ENCODE data around the gene RPL39L. TPM values are rescaled to one million over a fixed set of nuclear protein-coding genes. Genes with fewer than 3 reads are reported as not detected.
A peak's percentile ranks its signal among the peaks of the same experiment; 100 is the strongest.
"Not testable (repeated sequence)": the region's sequence is repeated elsewhere in the genome, so short reads cannot be mapped to it uniquely, and the experiment has no call there.

The RPL39L gene
- total RNA-seq, 1 experiment from 2014 or later = not detected

DNA sequence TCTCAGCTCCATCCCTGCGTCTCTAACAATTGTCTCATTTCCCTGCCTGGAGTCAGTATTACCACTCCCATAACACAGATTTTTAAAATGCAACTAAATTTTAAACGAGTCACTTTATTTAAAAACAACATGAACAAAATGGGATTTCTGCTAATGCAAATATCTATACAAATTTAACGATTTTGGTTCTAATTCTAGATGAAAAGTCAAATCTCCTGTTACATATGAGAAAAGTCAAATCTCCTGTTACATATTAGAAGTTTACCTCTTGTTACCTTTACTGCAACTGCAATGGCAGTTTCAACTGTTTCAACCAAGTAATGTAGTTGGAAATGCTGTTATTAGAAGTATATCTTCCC lies 578 bp upstream of the RPL39L start:
- DNase-seq (ENCODE audit: low spot score) = no peak

DNA sequence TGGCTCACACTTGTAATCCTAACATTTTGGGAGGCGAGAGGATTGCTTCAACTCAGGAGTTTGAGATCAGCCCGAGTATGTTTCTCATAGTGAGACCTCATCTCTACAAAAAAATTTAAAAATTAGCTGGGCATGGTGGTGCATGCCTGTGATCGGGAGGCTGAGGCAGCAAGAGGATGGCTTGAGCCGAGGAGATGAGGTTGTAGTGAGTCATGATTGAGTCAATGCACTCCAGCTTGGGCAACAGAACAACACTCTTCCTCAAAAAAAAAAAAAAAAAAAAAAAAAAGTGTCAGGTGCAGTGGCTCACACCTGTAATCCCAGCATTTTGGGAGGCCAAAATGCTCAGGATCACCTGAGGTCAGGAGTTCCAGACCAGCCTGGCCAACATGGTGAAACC lies 2.4 kb downstream of the RPL39L start:
- DNase-seq (ENCODE audit: low spot score) = no peak

DNA sequence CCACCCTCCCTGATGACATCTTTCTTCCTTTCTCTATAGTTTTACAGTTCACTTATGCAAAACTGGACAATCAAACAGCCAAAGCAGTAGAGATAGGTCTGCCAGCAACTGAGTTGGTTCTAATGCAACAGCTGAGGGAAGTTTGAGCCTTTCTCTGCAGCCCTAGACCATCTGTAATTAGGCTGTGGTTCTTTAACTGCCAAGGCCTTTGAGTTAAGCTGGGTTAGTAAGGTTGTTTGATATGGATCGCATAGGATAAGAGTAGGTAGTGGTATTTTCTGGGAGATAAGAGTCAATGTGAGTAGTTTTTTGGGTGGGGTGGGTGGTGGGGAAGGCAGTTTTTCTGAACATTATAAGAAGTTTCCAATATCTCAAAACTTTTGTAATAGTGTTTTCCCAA lies 3.0 kb downstream of the RPL39L start:
- DNase-seq (ENCODE audit: low spot score) = no peak

DNA sequence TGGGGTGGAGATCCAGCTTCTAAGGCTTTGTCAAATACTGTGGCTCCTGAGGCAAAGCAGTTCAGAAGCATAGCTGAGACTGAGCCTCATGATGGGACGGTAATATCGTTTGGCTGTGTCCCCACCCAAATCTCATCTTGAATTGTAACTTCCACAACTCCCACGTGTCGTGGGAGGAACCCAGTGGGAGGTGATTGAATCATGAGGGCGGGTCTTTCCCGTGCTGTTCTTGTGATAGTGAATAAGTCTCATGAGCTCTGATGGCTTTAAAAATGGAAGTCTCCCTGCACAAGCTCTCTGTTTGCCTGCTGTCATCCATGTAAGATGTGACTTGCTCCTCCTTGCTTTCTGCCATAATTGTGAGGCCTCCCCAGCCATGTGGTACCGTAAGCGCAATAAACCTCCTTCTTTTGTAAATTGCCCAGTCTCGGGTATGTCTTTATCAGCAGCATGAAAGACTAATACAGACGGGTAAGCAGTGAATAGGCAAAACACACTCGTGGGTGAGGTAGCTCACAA lies 4.1 kb downstream of the RPL39L start:
- DNase-seq (ENCODE audit: low spot score) = not testable (repeated sequence)

DNA sequence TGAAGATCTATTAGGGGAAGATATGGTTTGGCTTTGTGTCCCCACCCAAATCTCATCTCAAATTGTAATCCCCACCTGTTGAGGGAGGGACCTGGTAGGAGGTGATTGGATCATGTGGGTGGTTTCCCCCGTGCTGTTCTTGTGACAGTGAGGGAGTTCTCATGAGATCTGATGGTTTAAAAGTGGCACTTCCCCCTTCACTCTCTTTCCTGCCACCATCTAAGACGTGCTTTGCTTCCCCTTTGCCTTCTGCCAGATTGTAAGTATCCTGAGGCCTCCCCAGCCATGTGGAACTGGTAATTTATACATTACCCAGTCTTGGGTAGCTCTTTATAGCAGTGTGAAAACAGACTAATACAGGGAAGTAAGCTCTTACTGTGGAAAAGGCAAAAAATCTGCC lies 6.1 kb downstream of the RPL39L start:
- DNase-seq (ENCODE audit: low spot score) = not testable (repeated sequence)

DNA sequence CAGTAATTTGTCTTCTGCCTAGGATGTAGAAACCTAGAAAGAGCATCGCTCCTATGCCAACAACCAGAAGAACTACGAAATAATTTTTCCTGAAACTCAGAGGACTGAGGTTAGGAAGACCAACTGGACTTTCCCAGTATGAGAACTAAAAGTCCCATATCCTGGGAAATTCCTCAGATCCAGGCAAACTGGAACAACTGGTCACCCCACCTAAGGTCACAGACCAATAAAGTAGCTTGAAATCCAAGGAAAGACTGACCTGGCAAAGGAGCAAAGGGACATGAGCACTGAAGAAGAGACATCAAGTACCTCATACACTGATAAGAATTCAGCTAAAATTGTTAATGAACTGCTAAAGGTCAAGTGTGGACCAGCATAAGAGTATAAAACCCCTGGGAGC lies 6.6 kb downstream of the RPL39L start:
- no peak for DNase-seq (ENCODE audit: low spot score)

DNA sequence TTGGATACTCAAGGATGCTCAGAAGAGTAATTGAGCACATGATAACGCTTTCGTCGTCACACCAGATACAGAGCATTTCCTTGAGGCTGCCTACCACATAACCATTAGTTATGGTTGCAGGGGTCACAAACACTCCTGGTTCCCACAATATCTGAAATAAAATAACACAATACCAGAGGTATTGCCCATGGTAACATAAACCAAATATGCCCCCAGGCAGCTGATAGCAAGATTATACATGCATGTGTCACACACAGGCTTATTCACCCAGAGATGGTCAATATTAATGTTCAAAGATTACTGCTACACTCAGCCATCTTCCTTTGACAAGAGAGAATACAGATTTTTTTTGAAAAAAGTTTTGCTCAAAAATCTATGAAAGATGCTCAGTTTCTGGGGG lies 7.3 kb downstream of the RPL39L start:
- no peak for DNase-seq (ENCODE audit: low spot score)

DNA sequence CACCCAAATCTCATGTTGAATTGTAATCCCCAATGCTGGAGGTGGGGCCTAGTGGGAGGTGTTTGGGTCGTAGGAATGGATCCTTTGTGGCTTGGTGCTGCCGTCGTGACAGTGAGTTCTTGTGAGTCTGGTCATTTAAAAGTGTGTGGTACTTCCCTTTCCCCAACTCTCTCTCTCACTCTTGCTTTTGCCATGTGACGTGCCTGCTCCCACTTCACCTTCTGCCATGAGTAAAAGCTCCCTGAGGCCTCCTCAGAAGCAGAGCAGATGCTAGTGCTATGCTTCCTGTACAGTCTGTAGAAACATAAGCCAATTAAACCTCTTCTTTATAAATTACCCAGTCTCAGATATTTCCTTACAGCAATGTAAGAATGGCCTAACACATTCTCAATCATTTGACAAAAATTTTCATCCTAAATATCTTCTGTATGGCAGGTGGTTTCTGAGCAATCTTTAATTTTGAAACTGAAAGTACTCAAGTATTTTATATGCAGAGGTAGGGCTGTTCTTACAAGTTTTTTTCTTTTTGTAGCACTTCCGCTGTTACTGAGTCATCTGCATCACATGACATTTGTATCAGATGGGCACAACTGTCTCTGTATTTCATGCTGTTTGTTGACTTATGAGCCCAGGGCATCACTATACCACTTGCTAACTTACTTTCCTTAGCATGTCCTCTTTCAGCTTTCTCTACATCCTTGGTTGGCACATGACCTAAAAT lies 8.8 kb downstream of the RPL39L start:
- DNase-seq (ENCODE audit: low spot score) = no peak

DNA sequence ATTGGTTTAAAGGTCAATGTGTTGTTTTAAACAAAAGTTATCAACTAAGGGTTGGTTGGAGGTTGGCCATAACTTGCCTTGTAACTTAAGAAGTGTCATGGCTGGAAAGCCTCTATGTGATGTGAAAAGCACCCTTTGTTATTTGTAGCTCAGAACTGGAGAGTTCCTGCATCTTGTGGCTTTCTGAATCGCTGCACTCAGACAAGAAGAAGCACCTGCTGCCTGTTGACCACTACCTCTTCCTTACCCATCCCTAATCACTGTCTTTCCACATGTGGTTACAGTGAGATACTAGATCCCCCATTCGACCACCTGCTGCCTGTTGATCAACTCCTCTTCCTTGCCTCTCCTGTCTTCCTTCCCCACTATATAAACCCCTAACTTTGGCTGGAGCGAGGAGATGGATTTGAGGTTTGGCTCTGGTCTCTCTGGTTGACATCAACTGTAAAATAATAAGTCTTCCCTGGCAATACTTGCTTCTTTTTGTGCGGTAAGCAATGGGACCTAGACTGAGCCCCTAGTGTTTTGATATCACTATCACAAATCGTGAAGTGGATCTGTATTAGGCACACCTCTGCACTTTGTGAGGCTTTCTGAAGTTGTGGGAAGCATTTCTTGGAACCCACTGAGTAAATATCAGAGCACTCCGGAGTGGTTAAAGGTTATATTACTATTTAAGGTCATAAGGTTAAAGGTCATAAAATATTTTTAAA lies 13.8 kb downstream of the RPL39L start:
- DNase-seq (ENCODE audit: low spot score) = no peak

DNA sequence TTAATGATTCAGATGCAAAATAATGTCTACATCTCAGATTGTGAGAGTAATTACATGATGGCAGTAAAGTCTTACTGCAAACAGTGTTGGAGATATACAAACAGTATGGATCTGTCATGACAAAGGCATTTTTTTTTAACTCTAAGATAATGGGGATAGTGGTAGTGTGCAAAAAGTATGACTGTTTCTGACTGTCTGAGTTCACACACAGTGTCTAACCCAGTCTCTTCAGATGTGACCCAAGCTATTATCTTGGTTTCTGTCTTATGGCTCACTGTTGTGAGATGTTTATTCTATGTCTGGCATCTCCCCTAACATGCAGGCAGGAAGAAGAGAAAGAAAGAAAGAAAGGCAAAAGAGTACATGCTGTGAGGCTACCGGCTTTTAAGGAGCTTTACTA lies 17.0 kb downstream of the RPL39L start:
- DNase-seq (ENCODE audit: low spot score) = no peak

DNA sequence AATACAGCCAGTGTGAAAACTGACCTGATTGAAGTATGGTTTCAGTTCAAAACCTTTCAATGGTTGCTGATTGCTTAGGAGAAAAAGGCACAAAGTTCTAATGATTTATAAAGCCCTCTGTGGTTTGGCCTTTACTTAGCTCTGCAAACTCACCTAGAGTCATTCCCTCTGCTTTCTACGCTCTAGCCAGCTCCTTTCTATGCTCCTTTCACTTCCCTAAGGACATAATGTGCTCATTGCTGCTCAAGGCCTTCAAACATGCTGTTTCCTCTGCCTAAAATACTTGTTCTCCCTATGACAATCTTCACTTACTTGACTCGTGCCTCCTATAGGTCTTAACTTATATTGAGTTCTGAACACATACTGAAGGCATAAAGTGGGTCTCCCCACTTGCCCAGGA lies 19.0 kb downstream of the RPL39L start:
- DNase-seq (ENCODE audit: low spot score) = no peak

DNA sequence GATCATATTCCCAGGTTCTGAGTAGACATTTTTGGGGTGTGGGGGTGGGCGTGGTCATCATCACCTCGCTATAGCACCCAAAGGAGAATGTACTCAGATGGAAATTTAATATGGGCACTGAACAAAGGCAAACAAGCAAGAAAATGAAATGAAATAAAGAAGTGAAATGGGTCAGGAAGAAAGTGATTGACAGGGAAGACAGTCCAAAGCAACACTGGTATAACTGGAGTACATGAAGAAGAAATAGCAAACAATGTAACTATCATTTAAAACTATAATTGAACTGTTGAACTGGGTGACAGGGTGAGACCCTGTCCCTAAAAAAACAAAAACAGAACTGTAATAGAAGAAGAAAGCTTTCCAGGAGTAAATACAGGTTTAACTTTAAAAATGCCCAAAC lies 24.8 kb downstream of the RPL39L start:
- no peak for DNase-seq (ENCODE audit: low spot score)

DNA sequence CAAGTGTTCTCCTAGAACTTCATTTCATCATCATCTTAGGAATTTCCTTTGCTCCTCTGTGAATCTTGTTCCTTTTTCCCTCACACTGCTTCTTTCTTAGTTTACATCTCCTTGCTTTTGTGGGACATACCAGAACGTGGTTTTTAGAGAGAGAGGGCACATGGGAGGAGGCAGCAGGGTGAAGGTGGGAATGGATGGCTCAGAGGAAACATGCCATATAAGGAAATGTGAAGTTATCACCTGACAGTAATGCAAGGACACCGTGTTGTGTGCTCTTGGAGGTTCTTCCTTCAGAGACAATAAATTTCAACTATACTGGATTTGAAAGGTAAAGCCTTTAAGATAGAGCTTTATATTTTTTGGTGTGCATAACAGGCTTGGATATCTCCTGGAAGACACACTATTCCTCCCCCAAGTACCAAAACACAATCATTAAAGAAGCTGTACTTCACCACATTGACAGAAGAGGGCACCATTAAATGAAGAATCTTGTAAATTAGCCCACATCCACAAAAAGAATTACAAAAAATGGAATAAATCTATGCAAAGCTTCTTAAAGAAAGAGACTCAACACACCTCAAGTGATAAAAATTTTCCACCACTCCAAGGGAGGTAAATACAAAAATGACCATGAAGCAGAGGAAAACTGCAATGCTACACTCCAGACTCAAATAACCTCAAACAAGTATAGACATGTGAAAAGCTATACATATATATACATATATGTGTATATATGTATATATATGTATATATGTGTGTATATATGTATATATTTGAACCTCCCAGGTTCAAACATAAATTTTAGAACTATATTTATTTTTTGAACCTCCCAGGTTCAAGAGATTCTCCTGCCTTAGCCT lies 26.1 kb downstream of the RPL39L start:
- peak; percentile 53 for DNase-seq (ENCODE audit: low spot score)

DNA sequence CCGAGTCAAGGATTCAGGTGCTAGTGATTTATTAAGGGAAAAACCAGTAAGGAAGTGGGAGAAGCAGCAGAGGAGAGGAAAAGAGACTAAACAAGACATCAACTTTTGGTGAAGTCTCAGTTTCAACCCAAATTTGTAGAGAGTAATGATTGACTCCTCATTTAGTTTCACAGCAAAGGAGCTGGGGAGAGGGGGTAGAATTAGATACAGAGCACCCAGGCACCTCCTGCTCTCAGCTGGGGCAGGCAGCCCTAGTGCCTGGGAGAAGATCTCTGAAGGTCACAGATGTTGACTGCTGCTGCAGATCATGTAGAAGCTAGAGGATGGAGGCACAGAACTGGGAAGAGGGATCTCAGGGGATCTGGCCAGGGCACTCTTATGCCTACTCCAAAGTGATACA lies 29.1 kb downstream of the RPL39L start:
- no peak for DNase-seq (ENCODE audit: low spot score)

DNA sequence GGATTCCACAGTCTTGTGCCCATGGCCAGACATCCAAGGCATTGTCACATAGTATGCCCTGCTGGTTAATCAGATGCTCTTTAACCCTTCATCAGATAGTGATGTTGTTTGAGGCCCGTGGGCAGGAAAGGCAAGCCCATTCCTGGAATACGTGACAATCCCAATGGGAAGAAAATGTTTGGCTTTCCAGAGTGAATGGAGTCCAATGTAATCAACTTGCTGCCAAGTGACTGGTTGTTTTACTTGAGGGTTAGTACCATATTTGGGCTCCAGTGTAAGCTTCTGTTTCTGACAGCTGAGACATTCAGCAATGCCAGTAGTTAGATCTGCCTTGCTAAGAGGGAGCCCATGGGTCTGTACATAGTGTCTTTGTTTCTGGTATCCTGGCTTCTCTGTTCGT lies 31.3 kb downstream of the RPL39L start:
- no peak for DNase-seq (ENCODE audit: low spot score)

DNA sequence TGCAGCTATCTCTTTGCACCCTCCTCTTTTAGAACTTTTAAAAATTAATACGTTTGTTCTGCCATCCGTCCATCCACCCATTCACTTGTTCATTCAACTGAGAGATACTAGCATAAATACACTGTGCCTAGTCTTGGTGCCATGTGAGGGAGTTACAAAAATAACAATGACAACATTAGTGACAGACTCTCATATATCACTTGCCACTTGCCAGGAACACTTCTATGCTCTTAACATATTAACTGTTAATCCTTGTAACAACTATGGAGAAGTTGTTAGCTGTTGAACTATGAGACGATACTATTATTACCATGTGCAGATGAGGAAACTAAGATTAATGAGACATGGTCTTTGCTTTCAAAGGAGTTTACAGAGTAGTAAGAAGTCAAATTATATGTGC lies 33.6 kb downstream of the RPL39L start:
- DNase-seq (ENCODE audit: low spot score) = no peak

DNA sequence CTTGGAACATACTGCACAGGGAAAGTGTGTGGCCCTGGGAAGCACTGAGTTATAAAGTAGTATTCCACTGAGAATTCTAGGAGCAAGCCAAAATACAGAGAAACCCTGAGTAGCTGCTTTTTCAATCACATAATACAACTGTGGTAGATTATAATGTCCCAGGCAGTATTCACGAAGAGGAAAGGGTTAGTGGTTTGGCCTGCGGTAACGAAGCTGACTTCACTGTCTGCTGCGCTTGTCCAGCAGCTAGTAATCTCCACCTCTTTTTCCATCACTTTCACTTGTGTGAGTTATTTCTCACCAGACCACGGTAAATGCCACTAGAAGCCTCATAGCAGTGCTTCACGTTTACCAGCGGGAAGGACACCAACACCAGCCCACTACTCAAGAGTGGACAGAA lies 34.4 kb downstream of the RPL39L start:
- DNase-seq (ENCODE audit: low spot score) = no peak

DNA sequence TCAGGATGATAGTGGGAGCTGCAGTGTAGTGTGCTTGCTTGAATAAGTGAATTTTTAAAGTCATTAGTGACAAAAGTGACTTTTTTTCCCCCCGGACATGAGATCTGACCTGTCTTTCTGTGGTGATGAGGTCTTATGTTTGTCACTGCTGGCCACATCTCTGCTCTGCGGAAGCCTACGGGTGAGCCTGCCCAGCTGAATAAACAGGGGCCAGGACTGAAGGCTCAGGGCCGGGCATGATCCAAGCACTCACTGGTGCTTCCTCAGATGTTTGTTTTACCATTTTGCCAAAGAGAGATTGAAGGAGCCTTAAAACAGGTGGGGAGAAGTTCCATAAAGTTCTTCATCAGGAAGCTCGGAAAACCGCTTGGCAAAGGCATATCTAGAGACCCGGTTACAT lies 35.0 kb downstream of the RPL39L start:
- no peak for DNase-seq (ENCODE audit: low spot score)

DNA sequence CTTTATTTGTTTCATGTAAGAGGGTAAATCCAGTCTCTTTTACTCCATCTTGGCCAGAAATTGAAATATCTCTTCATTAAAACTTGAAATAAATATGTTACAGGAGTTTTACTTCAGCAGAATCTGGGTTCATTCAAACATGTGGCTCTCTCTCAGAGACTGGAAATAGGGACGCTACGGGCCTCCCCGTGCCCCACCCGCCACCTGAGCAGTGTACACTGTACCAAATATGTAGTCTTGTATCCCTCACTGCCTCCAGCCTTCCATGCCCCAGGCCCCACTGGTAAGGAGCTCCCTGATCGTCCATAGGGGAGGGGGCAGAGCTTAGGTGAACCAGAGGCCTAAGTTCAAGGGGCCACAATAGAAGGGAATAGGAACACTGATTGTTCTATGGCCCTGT lies 36.0 kb downstream of the RPL39L start:
- DNase-seq (ENCODE audit: low spot score) = no peak

DNA sequence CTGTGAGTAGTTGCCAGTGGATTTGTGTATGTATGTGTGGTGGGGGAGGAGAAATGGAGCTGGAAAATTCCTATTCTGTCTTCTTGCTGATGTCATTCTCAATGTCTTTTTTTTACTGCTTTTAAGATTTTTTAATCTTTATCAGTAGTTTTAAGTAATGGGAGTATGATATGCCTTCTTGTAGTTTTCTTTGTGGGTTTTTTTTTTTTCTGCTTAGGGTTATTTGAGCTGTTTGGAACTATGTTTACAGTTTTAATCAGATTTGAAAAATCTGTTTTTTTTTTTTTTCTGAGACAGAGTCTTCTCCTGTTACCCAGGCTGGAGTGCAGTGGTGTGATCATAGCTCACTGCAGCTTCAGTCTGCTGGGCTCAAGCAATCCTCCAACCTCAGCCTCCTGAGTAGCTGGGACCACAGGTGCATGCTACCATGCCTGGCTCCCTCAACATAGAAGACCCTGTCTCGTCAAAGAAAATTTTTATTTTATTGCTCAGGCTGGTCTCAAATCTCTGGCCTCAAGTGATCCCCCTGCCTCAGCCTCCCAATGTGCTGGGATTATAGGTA lies 37.1 kb downstream of the RPL39L start:
- no peak for DNase-seq (ENCODE audit: low spot score)

DNA sequence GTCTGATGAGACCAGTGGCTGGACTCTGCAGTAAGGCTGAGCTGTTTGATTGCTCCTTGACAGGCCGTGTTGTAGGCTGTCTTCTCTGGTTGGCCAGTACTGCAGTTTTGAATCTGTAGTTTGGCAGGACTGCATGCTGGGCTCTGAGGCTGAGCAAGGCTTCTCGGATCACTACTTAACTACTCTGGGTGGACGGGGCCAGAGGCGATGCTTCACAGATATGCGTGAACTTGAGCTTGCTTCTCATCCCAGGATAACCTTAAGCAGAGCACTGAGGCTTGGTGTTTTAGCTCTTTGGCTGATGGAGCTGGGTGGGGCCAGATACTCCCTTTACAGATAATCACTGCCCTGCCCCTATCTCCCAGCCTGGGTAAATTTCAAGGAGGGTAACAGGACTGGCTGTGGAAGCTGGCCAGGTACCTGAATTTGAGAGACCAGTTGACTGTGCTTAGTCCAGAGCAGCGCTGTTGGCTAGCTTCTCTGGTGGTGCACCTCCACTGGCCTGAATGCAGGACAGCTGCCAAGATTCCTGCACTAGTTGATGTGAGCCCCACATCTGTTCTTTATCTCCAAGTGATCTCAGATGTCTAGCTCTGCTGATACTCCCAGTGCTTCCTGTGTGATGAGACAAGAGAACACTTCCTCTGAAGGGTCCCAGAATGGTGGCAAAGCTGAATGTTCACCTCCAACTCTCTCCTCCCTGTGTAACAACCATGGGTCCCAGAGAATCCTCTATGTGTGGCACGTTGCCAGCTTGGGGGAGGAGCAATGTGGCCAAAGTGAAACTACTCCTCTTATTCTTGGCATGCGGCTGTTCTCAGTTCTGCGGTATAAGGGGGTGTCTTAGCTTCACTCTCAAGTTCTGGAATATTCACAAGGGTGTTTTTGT lies 37.9 kb downstream of the RPL39L start:
- DNase-seq (ENCODE audit: low spot score) = peak; percentile 18

All from HT-29 (cell line).